Keratinocyte (primary cell): ENCODE measurements around the gene CTTNBP2NL.

Experiments used
- CTCF ChIP-seq, 3 experiments: IDR thresholded peaks in 1 of 3; conservative IDR thresholded peaks in 1 of 3; optimal IDR thresholded peaks in 1 of 3; 2 replicates in 2 of 3; 3 replicates in 1 of 3; pipeline versions ENCODE3 to v1.5.1; 2011; ENCODE audit warnings: low read length in 3 of 3, mild to moderate bottlenecking in 3 of 3, moderate library complexity in 2 of 3, control low read depth in 1 of 3, inconsistent platforms in 1 of 3; ENCODE audit not compliant: insufficient read depth in 2 of 3; ENCODE audit errors: extremely low read depth in 1 of 3
- EZH2 ChIP-seq: IDR thresholded peaks from one replicate; pipeline ENCODE4 v1.6.1; 2012; ENCODE audit warnings: inconsistent platforms, mild to moderate bottlenecking, low read length, moderate library complexity

- TF ChIP-seq CTCF (optimal IDR thresholded peaks at IDR 0.05 in 1 of 3, IDR thresholded peaks at IDR 0.05 in 1 of 3, conservative IDR thresholded peaks at IDR 0.05 in 1 of 3; ENCODE audit: extremely low read depth in 1 of 3, insufficient read depth in 2 of 3, low read length in 3 of 3) (no peak), EZH2 (no peak)
Measured at GRCh38 chr1:112510340-112510739, 114.3 kb downstream of the CTTNBP2NL start.
